NOMO-1 (cell line): ENCODE data around the gene IQCN.

Experiments
- DNase-seq, 2 experiments: peaks; one replicate each; lab custom pipeline; 2025; ENCODE audit not compliant: unreplicated experiment in 2 of 2; lab: John Stamatoyannopoulos, UW

Gene IQCN

DNA sequence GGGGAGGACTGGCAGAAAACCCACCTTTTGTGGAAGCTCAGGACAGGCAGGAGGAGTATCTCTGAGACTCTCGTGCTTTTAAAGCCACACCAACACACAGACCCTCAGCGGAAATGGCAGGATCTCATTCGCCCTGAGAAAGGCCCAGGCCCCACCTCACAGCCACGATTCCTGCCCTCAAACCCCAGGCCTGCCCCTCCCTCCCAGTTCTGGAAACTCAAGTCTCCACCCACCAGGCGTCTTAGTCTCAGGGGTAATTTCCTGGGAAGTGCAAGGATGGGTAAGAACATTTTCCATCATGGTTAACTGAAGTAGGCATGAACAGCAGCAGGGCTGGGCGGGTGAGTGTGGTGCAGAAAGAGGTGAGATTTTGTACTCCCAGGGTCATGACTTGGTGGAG lies 40.1 kb downstream of the IQCN start:
- no peak for DNase-seq

DNA sequence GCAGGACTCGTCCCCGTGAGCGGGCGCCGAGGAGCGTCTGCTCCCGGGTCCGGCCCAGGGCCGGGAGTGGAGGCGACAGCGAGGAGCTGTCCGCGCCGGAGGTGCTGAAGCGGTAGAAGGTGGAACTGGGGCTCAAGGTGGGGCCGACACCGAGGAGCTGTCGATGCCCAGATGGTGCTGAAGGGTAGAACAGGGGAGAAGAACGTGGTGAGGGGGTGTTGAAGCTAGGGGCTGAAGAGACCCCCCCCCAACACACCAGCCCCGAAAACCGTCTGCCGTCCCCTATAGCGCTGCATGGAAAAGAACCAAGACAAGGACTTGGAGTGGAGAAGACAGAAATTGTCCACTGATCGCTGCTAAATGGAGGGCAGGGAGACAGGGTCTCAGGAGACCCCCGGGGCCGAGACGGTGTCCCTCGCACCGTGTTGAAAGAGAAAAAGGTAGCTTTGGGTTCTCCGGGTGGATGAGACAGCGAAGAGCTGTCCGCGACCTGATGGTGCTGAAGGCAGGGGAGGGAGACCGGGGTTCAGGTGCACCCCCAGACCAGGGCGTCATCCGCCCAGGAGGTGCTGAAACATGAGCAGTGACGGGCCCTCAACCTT lies 40.9 kb downstream of the IQCN start:
- peak; percentile 14 to 41 for DNase-seq

DNA sequence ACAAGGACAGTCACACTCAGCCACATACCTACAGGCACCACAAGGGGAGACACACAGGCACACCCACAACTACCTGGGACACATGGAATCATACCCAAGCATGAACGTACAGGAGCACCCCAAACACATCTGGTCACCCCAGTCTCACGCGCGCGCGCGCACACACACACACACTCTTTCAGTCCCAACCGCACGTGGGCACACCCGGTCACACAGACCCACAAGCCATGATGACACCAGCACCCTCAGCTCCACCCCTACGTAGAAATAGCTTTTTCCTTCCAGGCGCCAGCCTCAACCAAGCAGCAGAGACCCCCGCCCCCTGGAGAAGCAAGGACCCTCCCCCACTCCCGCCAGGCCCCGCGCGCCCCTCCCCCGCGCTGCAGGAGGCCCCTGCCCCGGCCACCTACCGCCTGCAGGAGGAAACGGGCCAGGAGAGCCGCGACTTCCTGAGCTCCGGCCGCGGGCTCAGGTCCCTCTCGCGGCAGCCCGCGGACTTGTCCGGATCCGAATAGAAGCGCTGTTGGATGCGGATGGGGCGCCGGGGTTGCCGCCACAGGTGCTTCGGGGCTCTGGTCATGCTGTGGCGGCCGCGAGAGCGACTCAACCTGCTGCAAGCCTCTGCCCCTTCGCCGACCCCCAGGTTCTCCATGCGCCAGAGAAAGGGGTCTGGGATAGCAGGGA lies 41.6 kb downstream of the IQCN start:
- no peak for DNase-seq

GRCh38 chr19:18231775-18232174 lies 42.5 kb downstream of the IQCN start:
- DNase-seq = no peak

GRCh38 chr19:18230941-18231734 lies 43.1 kb downstream of the IQCN start:
- DNase-seq = no peak

- no peak for DNase-seq
Measured at GRCh38 chr19:18229915-18230314, 44.3 kb downstream of the IQCN start.

DNA sequence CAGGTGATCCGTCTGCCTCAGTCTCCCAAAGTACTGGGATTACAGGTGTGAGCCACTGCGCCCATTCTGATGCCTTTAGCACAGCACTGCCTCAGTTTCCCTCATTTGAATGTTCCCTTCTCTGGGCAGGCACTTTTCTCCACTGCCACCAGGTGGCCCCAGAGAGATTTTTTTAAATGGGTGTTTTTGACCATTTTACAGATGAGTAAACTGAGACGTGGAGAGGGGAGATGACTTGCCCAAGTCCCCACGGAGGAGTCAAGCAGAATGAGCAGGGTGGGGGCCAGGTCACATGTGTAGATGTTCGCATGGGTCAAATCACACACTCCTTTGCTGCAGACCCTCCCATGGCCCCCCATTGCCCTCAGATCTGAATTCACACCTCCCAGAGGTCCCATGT lies 44.8 kb downstream of the IQCN start:
- no peak for DNase-seq

GRCh38 chr19:18227781-18228271 lies 46.4 kb downstream of the IQCN start:
- no peak for DNase-seq

- no peak for DNase-seq
Measured at GRCh38 chr19:18226956-18227780, 47.1 kb downstream of the IQCN start.

GRCh38 chr19:18225702-18226468 lies 48.4 kb downstream of the IQCN start, which contains the start of gene PDE4C:
Gene PDE4C (minus strand): TSS chr19:18226438. CDS start chr19:18226415, 23 bp downstream.
- no peak for DNase-seq

GRCh38 chr19:18225355-18225701 lies 48.9 kb downstream of the IQCN start:
- DNase-seq = no peak

DNA sequence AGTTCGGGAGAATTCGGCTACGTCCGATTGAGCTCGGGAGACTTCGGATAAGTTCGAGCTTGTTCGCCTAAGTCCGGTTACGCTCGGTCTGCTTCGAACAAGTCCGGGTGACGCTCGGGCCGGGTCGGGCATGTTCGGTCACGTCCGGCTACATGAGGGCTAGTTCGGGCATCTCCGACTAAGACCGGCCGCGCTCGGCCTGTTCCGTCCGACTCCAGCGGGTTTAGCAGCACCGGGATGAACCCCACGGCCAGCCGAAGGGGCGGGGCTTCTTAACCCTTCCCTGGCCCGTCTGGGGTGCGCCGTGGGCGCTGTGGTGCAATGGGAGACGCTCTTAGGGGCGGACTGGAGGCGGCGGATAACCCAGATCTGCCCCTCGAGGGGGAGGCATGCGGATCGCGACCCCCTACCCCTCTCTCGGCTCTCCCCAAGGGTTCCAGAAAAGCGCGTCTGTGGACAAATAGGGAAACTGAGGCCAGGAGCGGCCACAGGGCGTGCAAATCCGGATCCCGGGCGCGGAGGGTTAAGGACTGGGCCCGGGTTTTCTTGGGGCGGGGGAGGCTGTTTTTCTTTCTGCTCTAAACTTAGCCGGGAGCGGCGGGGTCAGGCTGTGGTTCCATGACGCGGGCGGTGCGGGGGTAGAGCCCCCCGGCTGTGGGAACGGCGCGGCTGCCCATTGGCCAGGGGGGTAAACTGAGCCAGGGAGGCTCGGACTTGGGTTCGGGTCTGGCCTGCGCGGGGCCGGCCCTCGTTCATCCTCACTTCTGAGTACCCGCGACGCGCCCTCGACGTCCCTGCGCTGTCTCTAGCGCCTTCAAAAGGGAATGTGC lies 49.5 kb downstream of the IQCN start:
- DNase-seq = peak; percentile 93 to 97

DNA sequence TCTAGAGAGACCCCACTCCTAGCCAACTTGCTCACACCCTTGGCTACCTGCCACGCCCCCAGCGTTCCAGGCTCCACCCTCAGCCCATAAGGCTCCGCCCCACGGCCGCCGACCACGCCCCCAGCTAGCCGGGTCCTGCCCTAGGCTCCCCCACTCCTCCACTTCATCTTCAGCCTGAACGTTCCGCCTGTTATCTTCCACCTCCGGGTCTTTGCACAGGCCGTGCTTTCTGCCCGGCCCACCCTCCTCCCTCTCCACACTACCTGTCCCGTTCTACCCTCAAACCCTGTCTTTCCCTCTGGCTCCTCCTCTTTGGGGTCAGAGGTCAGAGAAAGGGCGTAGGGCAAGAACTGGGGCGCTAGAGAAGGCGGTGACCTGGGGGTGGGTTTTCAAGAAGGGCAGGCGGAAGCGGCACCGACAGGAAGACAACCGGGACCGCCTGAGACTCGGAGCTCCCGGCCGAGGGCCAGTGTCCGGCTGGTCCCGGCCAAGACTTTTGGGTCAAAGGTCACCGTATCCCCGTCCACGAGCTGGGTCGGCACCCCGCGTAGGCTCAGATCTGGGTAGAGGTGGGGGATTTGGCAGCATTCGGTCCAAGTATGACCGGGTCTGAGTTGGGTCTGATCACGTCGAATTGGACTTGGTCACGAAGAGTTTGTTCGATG lies 50.3 kb downstream of the IQCN start:
- peak; percentile 50 to 77 for DNase-seq

DNA sequence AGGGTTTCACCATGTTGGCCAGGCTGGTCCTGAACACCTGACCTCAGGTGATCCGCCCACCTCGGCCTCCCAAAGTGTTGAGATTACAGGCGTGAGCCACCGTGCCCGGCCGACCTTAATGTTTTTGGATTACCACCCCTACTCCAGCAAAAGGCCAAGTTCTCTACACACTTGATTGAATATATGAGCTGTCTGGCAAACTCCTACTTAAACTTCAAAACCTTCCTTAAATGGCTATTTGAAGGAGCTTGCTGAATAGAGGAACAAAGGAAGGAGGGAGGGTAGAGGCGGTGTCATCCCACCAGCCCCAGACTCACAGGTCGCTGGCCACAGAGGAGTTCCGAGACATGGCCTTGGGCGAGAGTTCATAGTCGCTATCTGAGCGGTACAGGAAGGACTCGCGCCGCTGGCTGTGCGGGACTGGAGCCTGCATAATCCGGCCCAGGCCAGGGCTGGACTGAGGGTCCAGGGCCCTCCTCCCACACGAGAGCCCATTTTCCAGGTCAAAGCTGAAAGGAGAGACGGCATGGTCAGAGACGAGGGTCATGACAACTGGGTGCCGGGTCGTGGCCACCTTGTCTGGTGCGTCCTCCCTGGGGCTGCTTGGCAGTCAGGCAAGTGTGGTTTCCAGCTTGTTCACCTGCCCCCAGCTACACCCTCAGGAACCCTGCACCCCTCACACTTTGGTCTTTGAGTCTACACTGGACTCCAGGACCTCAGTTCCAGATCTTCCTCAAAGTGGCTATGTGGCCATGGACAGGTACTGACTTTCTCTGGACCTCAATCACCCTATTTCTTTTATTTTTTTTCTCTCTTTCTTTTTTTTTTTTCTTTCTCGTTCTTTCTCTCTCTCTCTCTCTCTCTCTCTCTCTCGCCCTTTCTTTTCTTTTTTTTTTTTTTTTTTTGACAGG lies 52.2 kb downstream of the IQCN start:
- no peak for DNase-seq

GRCh38 chr19:18220632-18221275 lies 53.5 kb downstream of the IQCN start:
- no peak for DNase-seq

GRCh38 chr19:18219911-18220631 lies 54.2 kb downstream of the IQCN start:
- no peak for DNase-seq

- no peak for DNase-seq
Measured at GRCh38 chr19:18218600-18218999, 55.7 kb downstream of the IQCN start.
